Astrocyte of the cerebellum (primary cell): Measurements from ENCODE around the gene RICTOR.

Source experiments
- DNase-seq: peaks from one replicate; pipeline ENCODE4 v3.0.0-alpha.2; 2011; ENCODE audit warnings: low read depth
- H3K4me3 ChIP-seq: 2 replicates; pipeline ENCODE4 v1.5.1; 2011; ENCODE audit warnings: mild to moderate bottlenecking, low read depth, low read length, moderate library complexity
- in situ Hi-C: cut with HindIII; loops from 2 replicates; pipeline ENCODE4 v1.10.0; 2017; ENCODE audit warnings: low sequenced_read_pairs
- TF ChIP-seq, protein P1 (sequence below): IDR thresholded peaks from 2 replicates; pipeline ENCODE4 v1.5.1; 2012; ENCODE audit warnings: low read length, low read depth, moderate library complexity, mild to moderate bottlenecking; ENCODE audit errors: missing control alignments

RICTOR gene

DNA sequence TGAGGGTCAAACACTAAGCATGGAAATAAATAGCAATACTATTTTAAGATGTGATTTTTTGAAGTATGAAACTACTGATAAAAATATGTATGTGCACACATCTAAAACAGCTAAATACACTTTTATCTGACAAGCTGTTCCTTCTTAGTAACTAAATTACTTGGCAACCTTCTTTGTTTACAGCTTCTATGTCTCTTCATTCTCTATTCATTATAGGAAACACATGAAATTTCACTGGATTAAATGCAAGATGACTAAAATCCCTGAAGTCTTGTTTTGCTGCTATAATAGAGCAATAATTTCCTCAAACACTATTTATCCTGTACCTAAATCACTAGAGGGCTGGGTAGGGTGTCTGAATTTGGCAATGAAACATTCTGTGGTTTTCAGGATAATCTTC, 11.7 kb downstream of the RICTOR start:
- TF ChIP-seq, protein P1, sequence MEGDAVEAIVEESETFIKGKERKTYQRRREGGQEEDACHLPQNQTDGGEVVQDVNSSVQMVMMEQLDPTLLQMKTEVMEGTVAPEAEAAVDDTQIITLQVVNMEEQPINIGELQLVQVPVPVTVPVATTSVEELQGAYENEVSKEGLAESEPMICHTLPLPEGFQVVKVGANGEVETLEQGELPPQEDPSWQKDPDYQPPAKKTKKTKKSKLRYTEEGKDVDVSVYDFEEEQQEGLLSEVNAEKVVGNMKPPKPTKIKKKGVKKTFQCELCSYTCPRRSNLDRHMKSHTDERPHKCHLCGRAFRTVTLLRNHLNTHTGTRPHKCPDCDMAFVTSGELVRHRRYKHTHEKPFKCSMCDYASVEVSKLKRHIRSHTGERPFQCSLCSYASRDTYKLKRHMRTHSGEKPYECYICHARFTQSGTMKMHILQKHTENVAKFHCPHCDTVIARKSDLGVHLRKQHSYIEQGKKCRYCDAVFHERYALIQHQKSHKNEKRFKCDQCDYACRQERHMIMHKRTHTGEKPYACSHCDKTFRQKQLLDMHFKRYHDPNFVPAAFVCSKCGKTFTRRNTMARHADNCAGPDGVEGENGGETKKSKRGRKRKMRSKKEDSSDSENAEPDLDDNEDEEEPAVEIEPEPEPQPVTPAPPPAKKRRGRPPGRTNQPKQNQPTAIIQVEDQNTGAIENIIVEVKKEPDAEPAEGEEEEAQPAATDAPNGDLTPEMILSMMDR, result no peak
- no peak for DNase-seq
- in situ Hi-C loops, result no loop called here
- no peak overlapping the region for H3K4me3 ChIP-seq

DNA sequence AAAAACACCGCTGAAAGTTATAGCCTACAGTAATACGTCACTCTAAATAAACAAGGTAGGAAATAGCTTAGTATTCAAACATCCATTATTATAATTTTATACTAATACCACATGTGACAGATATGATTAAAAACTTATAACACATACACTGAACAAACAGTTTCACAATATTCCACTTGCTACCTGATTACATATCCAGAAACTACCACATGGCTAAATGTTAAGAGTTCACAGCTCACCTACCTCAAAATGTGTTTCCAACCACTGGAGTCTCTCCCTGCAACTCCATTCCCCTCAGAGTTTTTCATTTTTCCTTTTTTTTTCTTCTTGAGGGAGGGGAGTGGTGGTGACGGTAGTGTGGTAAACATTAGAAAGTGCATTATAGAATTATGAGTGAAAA, 12.1 kb downstream of the RICTOR start:
- DNase-seq, result no peak
- in situ Hi-C loops, result no loop called here
- H3K4me3 ChIP-seq, result no peak overlapping the region
- TF ChIP-seq, protein P1, result no peak

DNA sequence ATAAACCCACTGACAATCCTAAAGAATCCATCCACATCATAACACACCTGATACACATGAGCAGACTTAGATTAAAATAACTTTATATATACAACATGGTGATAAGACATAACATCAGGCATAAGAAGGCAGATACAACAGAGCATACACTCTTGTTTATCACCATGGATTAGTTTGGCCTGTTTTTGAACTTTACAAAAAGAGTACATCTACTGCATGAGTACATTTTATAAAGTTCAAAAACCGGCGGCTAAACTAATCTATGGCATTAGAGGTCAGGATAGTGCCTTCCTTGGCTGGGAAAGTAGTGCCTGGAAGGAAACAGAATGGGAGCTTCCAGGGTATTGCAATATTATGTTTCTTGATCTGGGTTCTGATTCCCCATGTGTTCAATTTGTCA, 15.1 kb downstream of the RICTOR start:
- TF ChIP-seq, protein P1, result no peak
- no peak overlapping the region for H3K4me3 ChIP-seq
- in situ Hi-C loops, result no loop called here
- DNase-seq, result no peak

DNA sequence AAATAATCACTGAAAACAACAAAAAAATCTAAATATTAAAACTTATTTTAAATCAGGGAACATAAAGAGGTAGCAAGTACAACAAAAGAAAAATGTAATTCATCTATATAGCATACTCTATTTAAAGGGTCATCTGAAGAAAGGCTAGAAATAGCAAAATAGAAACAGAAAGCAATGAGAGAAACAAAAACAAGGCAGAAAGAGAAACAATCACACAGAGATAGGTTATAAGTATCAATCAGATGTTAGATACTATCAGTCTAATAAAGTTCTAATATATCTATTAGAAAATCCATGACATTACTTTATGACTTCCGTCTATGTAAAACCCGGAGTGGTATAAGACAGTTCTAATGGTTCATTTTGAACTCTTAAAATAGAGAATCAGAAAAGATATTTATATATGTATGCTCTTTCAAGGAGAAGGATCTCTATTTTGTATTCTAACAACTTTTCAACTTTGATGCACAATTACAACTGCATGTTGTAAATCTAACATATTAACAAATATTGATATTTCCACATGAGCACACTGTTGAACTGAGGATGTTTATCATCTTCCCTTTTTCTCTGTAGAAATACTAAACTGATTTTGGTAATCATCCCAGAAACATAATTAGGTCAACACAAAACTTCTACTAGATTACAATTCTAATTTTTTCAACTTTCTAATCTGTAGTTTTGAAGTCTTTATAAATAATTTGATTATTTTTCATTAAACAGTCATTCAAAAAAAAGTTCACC, 15.8 kb downstream of the RICTOR start:
- DNase-seq, result no peak
- TF ChIP-seq, protein P1, result no peak
- peak overlapping the region; percentile 25 for H3K4me3 ChIP-seq
- in situ Hi-C loops, result no loop called here

DNA sequence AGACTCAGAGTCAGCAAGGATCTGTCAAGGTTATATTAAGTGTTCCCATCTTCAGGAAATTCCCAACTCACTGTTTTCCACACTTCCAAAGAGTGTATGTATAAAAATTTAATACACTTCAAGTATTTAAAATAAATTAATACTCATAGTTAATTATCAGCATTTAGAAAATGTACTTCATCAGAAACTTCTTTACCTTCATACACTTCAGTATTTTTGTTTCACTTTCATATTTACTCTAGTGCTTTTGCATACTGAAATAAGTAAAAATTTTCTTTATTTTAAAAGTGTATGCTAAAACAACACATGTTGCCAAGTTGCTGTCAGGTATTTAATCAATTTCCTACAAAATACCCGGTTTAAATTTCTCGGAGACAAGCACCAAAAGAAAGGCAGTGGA, 16.5 kb downstream of the RICTOR start:
- H3K4me3 ChIP-seq, result peak overlapping the region; percentile 25
- in situ Hi-C loops, result no loop called here
- TF ChIP-seq, protein P1, result no peak
- DNase-seq, result no peak

DNA sequence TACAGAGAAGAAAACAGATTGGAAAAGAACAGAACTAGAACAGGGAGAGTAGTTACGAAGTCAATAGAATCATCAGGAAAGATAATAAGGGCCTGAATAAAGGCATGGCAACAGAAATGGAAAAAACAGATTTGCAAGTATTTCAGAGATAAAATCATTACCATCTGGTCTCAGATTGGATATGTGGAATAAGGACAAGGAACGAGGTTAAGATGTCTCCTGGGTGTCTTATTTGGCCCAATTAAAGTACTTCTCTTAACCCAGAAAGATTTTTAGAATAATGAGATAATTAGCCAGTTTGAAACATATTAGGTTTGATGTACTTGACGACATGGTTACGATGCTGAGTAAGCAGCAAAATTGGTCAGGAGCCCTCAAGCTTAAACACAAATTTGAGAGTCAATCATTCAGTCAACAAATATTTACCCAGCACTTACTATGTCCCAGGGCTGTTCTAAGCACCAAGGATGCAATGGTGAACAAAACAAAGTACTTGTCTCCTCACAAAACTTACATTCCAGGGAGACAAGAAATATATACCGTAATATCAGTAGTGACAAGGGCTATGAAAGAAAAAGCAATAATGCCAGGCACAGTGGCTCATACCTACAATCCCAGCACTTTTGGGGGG, 18.3 kb downstream of the RICTOR start:
- in situ Hi-C loops, result no loop called here
- TF ChIP-seq, protein P1, result no peak
- no peak overlapping the region for H3K4me3 ChIP-seq
- DNase-seq, result no peak
